HG02840 (cell line): Measurements from ENCODE around the gene TADA1.

Experiments used
- ATAC-seq: cut with Tn5 transposase; IDR thresholded peaks from one replicate; pipeline ENCODE4 v1.9.1; 2021; ENCODE audit warnings: mild to moderate bottlenecking, moderate library complexity, moderate number of reproducible peaks; ENCODE audit not compliant: unreplicated experiment, low FRiP score

TADA1 gene, protein sequence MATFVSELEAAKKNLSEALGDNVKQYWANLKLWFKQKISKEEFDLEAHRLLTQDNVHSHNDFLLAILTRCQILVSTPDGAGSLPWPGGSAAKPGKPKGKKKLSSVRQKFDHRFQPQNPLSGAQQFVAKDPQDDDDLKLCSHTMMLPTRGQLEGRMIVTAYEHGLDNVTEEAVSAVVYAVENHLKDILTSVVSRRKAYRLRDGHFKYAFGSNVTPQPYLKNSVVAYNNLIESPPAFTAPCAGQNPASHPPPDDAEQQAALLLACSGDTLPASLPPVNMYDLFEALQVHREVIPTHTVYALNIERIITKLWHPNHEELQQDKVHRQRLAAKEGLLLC

GRCh38 chr1:166875734-166876539, at the start of gene TADA1:
Gene TADA1, minus strand, starts transcription at chr1:166876264. Its CDS starts 31 bp downstream, at chr1:166876233.
- peak; percentile 88 for ATAC-seq

- ATAC-seq: peak; percentile 83
These were observed 48.9 kb upstream of the TADA1 start for GRCh38 chr1:166924823-166925541.

- ATAC-seq: no peak
These were observed 44.8 kb upstream of the TADA1 start for GRCh38 chr1:166920561-166921475.

DNA sequence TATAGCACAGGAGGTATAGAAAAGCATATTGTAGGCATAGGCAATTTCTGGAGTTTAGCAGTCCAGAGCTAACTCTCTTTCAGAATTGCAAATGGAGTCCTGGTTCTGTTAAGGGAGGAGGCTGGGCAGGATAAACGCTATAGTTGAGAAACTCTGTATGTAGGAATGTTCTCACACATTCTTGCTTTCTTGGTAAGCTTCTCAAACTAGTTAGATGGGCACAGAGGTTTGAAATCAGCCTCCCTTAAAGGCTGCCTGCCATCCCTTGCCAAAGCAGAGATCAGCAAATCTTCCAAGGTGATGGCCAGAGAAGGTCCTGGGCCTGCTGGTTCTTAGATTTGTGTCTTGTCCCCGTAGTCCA, 42.9 kb upstream of the TADA1 start:
- ATAC-seq: no peak

- ATAC-seq: no peak
These were observed 42.3 kb upstream of the TADA1 start for GRCh38 chr1:166918088-166918955.

DNA sequence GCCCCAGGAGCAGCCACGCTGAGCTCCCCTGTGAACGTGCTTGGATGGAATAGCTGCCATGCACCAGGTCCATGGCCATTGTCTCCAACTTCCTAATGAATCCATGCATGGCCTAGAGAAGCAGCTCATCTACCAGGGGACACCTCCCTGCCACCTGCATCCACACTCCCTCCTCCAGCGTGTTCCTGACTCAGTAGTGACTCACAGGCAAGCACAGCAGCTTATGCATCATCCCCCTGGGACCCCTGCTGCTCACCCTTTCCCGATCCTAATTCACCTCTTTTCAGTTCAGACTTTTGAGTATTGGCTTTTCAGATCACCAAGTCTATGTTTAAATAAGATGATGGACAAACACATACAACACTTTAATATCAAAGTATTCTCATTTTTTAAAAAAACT, 39.9 kb upstream of the TADA1 start:
- no peak for ATAC-seq

DNA sequence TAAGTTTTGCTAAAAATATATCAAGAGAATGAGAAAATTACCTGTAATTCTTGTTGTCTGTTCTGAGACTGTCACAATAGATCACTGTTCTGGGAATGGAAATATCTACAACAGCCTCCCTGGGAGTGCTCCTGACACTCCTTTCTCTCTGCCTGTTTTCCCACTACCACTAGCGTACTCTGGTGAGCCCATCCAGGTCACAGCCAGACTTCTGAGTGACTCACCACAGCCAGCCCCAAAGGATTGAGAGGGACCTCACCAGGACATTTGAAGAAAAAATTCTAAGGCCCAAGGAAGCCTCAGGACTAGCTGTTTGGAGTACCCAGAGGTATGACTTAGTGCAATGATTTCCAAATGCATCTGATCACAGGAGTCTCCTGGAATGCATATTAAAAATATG, 39.0 kb upstream of the TADA1 start:
- ATAC-seq: no peak

- ATAC-seq: no peak
These were observed 38.0 kb upstream of the TADA1 start for GRCh38 chr1:166914111-166914510.

GRCh38 chr1:166911624-166912023, 35.6 kb upstream of the TADA1 start:
- no peak for ATAC-seq

- ATAC-seq: no peak
These were observed 34.4 kb upstream of the TADA1 start for GRCh38 chr1:166910396-166910994.

DNA sequence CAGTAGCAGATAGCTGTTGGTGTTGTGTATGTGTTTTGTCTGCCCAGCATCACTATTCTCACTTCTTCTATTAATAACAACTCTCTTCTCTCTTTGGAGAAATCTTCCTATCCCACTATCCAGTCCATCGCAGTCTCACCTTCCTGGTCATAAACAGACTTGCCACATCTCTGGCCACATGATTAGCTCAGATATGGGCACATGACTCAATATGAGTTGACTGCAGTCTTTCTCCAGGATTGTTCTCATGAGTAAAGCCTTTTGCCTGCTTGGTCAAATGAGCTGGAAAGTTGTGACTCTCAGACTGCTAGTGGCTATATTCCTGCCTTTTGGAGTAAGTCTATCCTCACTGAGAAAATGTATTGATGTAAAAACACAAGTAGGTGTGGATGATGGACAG, 32.9 kb upstream of the TADA1 start:
- no peak for ATAC-seq

DNA sequence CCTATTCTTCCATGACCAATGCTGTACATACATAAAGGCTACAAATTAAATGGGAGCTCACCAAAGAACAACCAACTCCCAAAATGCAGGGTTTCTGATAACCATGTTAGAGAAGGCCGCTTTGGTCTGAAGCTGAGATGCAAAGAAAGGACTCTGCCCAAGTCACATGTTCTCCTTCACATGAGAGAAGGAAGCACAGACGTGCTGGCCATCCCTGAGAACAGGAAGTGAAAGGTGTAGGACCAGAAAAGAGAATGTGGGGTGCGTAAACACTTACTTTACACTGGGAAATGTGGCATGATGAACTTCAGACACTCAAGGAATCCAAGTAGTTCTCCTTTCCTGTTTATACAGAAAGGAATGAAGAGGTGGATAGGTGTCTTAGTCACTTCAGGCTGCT, 31.7 kb upstream of the TADA1 start:
- ATAC-seq: no peak

GRCh38 chr1:166907051-166907450, 31.0 kb upstream of the TADA1 start:
- ATAC-seq: no peak

DNA sequence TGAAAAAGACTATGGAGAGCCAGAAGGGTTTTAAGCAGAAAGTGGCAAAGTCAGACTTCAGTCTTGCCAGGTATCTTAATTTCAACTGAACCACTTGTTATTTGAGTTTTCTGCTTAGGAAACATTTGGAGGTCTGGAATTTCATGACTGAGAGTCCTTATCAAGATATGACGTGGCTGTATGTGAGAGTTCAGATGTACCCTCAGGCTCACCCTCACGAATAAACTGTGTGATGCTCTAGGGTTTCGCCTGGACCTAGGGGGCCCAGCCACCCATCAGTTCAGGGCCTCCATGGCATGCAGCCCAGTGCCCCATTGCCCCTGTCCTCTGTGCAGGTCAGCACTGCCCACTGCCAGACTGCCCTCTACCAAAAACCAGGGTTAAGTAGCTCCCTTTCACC, 30.6 kb upstream of the TADA1 start:
- no peak for ATAC-seq

DNA sequence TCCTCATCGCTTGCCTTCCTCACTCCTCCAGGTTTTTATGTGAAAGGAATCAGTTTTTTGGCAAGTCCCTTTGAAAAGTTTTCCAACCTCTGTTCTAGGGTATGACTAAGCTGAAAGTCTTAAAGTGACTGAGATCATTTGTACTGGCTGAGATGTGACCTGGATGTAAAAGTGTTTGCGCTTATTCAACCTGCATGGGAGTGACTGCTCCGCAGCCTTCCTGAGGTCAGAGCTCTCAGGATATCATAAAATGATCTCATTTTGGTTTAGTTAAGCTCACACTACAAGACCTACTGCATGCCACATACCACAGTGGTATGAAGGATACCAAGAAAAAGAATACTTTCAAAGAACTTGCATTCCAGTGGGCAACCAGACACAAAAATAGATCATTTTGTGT, 29.8 kb upstream of the TADA1 start:
- no peak for ATAC-seq

- ATAC-seq: no peak
These were observed 29.1 kb upstream of the TADA1 start for GRCh38 chr1:166905136-166905535.

- no peak for ATAC-seq
These were observed 27.2 kb upstream of the TADA1 start for GRCh38 chr1:166903232-166903631.

- ATAC-seq: no peak
These were observed 26.2 kb upstream of the TADA1 start for GRCh38 chr1:166902279-166902678.

DNA sequence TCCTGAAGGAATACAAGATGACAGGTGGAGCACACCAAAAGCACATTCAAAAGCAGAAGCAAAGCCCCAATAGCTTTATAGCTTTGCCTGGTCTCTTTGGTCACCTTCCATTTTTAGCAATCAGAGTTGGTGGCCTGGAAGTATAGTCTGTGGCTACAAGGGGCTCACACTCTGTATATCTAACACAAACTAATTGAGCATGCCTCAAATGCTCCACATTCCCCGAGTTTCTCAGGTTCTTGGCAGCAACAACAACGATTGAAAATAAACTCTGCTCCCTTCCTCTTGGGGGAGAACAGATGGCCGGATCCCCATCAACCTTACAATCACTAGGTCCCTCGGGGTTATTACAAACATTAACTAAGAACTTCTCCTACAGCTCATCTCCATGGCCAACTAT, 24.9 kb upstream of the TADA1 start:
- ATAC-seq: no peak
